Stimulated activated CD4-positive, alpha-beta T cell treated with anti-CD3 and anti-CD28 coated beads, Interleukin-1b, Interleukin-23, amount 100 ng/mL, for 48 hours (primary cell): ENCODE results near the gene MELTF.

Experiments used
- DNase-seq: peaks from one replicate; pipeline ENCODE4 v3.0.0-alpha.2; 2020

The MELTF gene

GRCh38 chr3:197008436-197009209, 21.0 kb downstream of the MELTF start:
- DNase-seq, result no peak

GRCh38 chr3:197007953-197008352, 21.7 kb downstream of the MELTF start:
- DNase-seq, result no peak

- no peak for DNase-seq
These were observed 22.2 kb downstream of the MELTF start for GRCh38 chr3:197007296-197007940.

GRCh38 chr3:197006860-197007259, 22.8 kb downstream of the MELTF start:
- DNase-seq, result no peak

- DNase-seq, result no peak
These were observed 23.2 kb downstream of the MELTF start for GRCh38 chr3:197006446-197006845.

GRCh38 chr3:197003461-197004385, 25.9 kb downstream of the MELTF start:
- DNase-seq, result peak; percentile 23

GRCh38 chr3:197002701-197003454, 26.7 kb downstream of the MELTF start:
- peak; percentile 79 for DNase-seq

GRCh38 chr3:197001972-197002700, 27.5 kb downstream of the MELTF start:
- no peak for DNase-seq

GRCh38 chr3:197001106-197001971, 28.3 kb downstream of the MELTF start:
- no peak for DNase-seq

- no peak for DNase-seq
These were observed 29.4 kb downstream of the MELTF start for GRCh38 chr3:197000211-197000610.

GRCh38 chr3:196998966-196999760, 30.5 kb downstream of the MELTF start:
- DNase-seq, result no peak

- no peak for DNase-seq
These were observed 32.3 kb downstream of the MELTF start for GRCh38 chr3:196997311-196997710.

- DNase-seq, result no peak
These were observed 33.0 kb downstream of the MELTF start for GRCh38 chr3:196996454-196997265.

- DNase-seq, result no peak
These were observed 33.8 kb downstream of the MELTF start for GRCh38 chr3:196995646-196996355.

- no peak for DNase-seq
These were observed 34.6 kb downstream of the MELTF start for GRCh38 chr3:196995027-196995426.

GRCh38 chr3:196994056-196994455, 35.6 kb downstream of the MELTF start:
- DNase-seq, result no peak

- DNase-seq, result no peak
These were observed 37.1 kb downstream of the MELTF start for GRCh38 chr3:196992461-196993065.
